Breast epithelium (tissue), 4 donors: ENCODE results near the gene ZNF518A. TPM values are rescaled to one million over a fixed set of nuclear protein-coding genes. Genes with fewer than 3 reads are reported as not detected.
"Not testable (repeated sequence)": the region's sequence is repeated elsewhere in the genome, so short reads cannot be mapped to it uniquely, and the experiment has no call there.

Experiments
- DNase-seq, 2 donors: peaks; one replicate each; pipeline ENCODE4 v3.0.0-alpha.2; 2019; ENCODE audit warnings: low spot score in 2 of 2
- H3K27ac ChIP-seq, 2 donors: fragments of 200-600 bp; sonication (generic) in 1 of 2; one replicate each; pipeline ENCODE4 v1.5.1; 2016 to 2019; ENCODE audit warnings: mild to moderate bottlenecking in 1 of 2
- H3K27me3 ChIP-seq, 2 donors: fragments of 200-600 bp; sonication (generic) in 1 of 2; one replicate each; pipeline versions ENCODE4 v1.5.1 to v1.6.0; 2017 to 2019; ENCODE audit warnings: control low read depth in 1 of 2, mild to moderate bottlenecking in 1 of 2
- H3K36me3 ChIP-seq: fragments of 200-600 bp; one replicate; pipeline ENCODE4 v1.5.1; 2019
- H3K4me1 ChIP-seq, 2 donors: fragments of 200-600 bp; sonication (generic); one replicate each; pipeline ENCODE4 v1.5.1; 2016 to 2019; ENCODE audit warnings: control low read depth in 1 of 2
- H3K4me3 ChIP-seq, 3 donors: fragments of 200-600 bp; sonication (generic); 1 replicate in 2 of 3; 2 replicates in 1 of 3; pipeline ENCODE4 v1.5.1; 2016 to 2019; ENCODE audit warnings: mild to moderate bottlenecking in 3 of 3, moderate library complexity in 2 of 3
- H3K9me3 ChIP-seq, 2 donors: fragments of 200-600 bp; sonication (generic) in 1 of 2; one replicate each; pipeline ENCODE4 v1.5.1; 2016 to 2019; ENCODE audit warnings: control low read depth in 1 of 2
- CTCF ChIP-seq, 3 donors: fragments of 450-650 bp; IDR thresholded peaks; one replicate each; pipeline ENCODE4 v1.5.1; 2016 to 2017; ENCODE audit warnings: antibody characterized with exemption in 3 of 3, mild to moderate bottlenecking in 3 of 3, moderate library complexity in 3 of 3
- POLR2A ChIP-seq: fragments of 450-650 bp; IDR thresholded peaks from one replicate; pipeline ENCODE4 v1.6.1; 2016; ENCODE audit warnings: antibody characterized with exemption, mild to moderate bottlenecking, moderate library complexity
- POLR2AphosphoS5 ChIP-seq, 3 donors: sonication (generic); formaldehyde crosslinking; IDR thresholded peaks; one replicate each; pipeline ENCODE4 v1.6.1; 2017; ENCODE audit warnings: antibody characterized with exemption in 3 of 3
- intact Hi-C: fragments of 100-400 bp; cut with DNase I; formaldehyde crosslinking; loops from one replicate; pipeline ENCODE4 v1.15.1; 2023; ENCODE audit warnings: low total_unique reads
- total RNA-seq, 3 donors: library from RNA; depleted of rRNA; stranded (reverse); fragments of >200 nt; gene quantifications; one replicate each; pipeline ENCODE4 v1.1.0, GENCODE V29; 2016

The ZNF518A gene
- total RNA-seq, 3 donors from 2014 or later: 18.1 to 33.7 (median 22.9) TPM

- TF ChIP-seq POLR2A: no peak
- TF ChIP-seq POLR2AphosphoS5 (IDR thresholded peaks at IDR 0.05): no peak
- no peak for TF ChIP-seq CTCF (IDR thresholded peaks at IDR 0.05)
- no peak for DNase-seq
- intact Hi-C loops: no loop called here
- no peaks in the 10 kb centered on the region for H3K27me3 ChIP-seq
- H3K4me1 ChIP-seq: no peaks in the 10 kb centered on the region
- no peak overlapping the region for H3K4me3 ChIP-seq
- no peak overlapping the region for H3K27ac ChIP-seq
- peaks cover 0 to 9% of the 10 kb centered on the region in 2 donors for H3K9me3 ChIP-seq
- H3K36me3 ChIP-seq: no peaks in the 10 kb centered on the region
These were observed 58.3 kb downstream of the ZNF518A start for GRCh38 chr10:96188421-96188820.

- TF ChIP-seq CTCF (IDR thresholded peaks at IDR 0.05) (no peak), POLR2AphosphoS5 (IDR thresholded peaks at IDR 0.05) (no peak), POLR2A (no peak)
- Histone ChIP-seq H3K36me3 (no peaks in the 10 kb centered on the region), H3K27ac (no peak overlapping the region), H3K4me3 (no peak overlapping the region), H3K4me1 (no peaks in the 10 kb centered on the region), H3K9me3 (peaks cover 0 to 4% of the 10 kb centered on the region in 2 donors), H3K27me3 (no peaks in the 10 kb centered on the region)
- no peak for DNase-seq
- intact Hi-C loops: no loop called here
These were observed 58.8 kb downstream of the ZNF518A start for GRCh38 chr10:96188916-96189315.

- H3K36me3 ChIP-seq, H3K9me3 ChIP-seq, H3K27ac ChIP-seq, DNase-seq, H3K4me3 ChIP-seq, intact Hi-C loops, H3K4me1 ChIP-seq, H3K27me3 ChIP-seq: not testable (repeated sequence)
These were observed 59.4 kb downstream of the ZNF518A start for GRCh38 chr10:96189505-96189904.

- H3K4me3 ChIP-seq: no peak overlapping the region
- no peak overlapping the region for H3K27ac ChIP-seq
- peaks cover 6% of the 10 kb centered on the region for H3K36me3 ChIP-seq
- TF ChIP-seq CTCF (IDR thresholded peaks at IDR 0.05): no peak
- no peak for TF ChIP-seq POLR2A
- no peaks in the 10 kb centered on the region for H3K9me3 ChIP-seq
- intact Hi-C loops: no loop called here
- no peaks in the 10 kb centered on the region for H3K27me3 ChIP-seq
- DNase-seq: no peak
- no peaks in the 10 kb centered on the region for H3K4me1 ChIP-seq
These were observed 71.4 kb downstream of the ZNF518A start for GRCh38 chr10:96201525-96201924.

GRCh38 chr10:96205580-96205979 is 75.5 kb downstream of the ZNF518A start:
- no peak for DNase-seq
- Histone ChIP-seq H3K27me3 (no peaks in the 10 kb centered on the region), H3K36me3 (peaks cover 6% of the 10 kb centered on the region), H3K4me1 (no peaks in the 10 kb centered on the region), H3K4me3 (no peak overlapping the region), H3K27ac (no peak overlapping the region), H3K9me3 (no peaks in the 10 kb centered on the region)
- TF ChIP-seq POLR2A (no peak), CTCF (IDR thresholded peaks at IDR 0.05) (no peak), POLR2AphosphoS5 (IDR thresholded peaks at IDR 0.05) (no peak)
- intact Hi-C loops: no loop called here

- no peak for DNase-seq
- H3K4me1 ChIP-seq: no peaks in the 10 kb centered on the region
- no peak for TF ChIP-seq POLR2A
- no peak for TF ChIP-seq CTCF (IDR thresholded peaks at IDR 0.05)
- no peak for TF ChIP-seq POLR2AphosphoS5 (IDR thresholded peaks at IDR 0.05)
- intact Hi-C loops: no loop called here
- H3K27ac ChIP-seq: no peak overlapping the region
- H3K27me3 ChIP-seq: no peaks in the 10 kb centered on the region
- H3K36me3 ChIP-seq: peaks cover 3% of the 10 kb centered on the region
- no peak overlapping the region for H3K4me3 ChIP-seq
- no peaks in the 10 kb centered on the region for H3K9me3 ChIP-seq
These were observed 78.2 kb downstream of the ZNF518A start for GRCh38 chr10:96208271-96208670.
